Stimulated activated CD8-positive, alpha-beta memory T cell treated with anti-CD3 and anti-CD28 coated beads, Interleukin-12 subunit alpha, Interleukin-12 subunit beta, amount 100 ng/mL, for 1 hour (primary cell): ENCODE results near the gene CHCT1.

Source experiments
- DNase-seq: peaks from one replicate; pipeline ENCODE4 v3.0.0-alpha.2; 2020; ENCODE audit warnings: low read depth

The CHCT1 gene

GRCh38 chr17:60442271-60443173 lies 20.2 kb downstream of the CHCT1 start:
- no peak for DNase-seq

DNA sequence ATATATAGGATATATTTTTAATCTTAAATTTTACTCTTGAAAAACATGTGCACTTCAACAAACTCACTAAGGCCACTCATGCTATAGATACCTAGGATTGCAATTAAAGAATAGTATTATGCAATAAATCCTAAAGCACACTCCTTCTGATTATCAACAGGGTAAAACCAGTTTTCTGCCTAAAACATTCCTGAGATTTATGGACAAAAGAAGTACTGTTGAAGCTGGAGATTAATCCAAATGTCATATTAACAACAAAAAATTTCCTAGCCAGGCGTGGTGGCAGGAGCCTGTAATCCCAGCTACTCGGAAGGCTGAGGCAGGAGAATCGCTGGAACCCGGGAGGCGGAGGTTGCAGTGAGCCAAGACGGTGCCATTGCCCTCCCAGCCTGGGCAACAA lies 21.4 kb downstream of the CHCT1 start:
- DNase-seq, result no peak

DNA sequence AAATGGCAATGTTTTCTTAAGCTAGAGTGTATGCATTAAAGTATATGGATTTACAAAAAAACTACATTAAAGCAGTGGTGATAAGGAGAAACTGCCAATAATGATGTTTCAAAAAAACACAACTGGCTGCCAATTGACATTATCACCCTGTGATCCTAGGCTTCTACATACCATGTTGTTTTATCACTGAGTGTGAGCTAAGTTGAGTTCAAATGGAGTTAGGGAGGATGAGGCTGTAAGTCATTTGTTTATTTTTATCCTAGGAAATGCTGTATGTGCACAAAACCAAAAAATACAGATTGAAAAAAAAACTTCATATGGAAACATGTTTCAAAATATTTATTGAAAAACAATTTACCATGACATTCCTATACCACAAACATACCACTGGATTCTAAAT lies 22.9 kb downstream of the CHCT1 start:
- no peak for DNase-seq

DNA sequence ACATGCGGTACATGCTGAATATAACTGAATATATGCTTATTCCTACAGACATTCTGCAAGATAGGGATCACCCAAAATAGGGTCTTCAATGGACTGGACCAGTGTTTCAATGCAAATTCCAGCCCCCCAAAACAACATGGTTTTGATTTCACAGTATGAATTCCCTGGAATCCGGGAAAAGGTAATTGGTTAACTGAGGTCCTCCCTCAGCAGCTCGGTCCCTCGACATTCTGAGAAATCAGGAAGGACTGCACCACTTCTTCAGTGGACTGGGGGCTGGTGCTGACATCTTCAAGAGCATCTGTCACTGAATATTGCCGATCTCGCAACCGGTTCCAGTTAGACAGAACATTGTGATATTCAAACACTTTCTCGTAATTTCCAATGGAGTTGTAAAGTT lies 25.1 kb downstream of the CHCT1 start:
- DNase-seq, result no peak

- DNase-seq, result no peak
These were observed 28.8 kb downstream of the CHCT1 start for GRCh38 chr17:60451071-60451470.

GRCh38 chr17:60451965-60452364 lies 29.7 kb downstream of the CHCT1 start:
- no peak for DNase-seq

DNA sequence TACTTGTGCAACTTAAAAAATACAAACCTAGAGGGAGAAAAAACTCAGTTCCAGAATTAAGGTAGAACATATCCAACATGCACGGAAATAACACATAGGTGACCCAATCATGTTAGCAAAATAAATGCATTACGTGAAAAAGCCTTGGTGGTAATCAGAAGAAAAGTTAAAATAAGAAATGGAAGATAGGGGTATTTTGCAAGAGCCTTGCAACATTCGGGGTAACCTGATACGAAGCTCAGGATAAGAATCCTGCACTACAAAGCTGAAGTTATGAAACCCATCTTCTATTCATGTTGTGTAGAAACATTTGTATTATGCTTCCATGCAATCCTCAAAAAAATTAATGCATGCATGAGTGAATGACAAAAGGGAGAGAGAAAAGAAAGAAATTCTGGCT lies 33.1 kb downstream of the CHCT1 start:
- DNase-seq, result no peak

DNA sequence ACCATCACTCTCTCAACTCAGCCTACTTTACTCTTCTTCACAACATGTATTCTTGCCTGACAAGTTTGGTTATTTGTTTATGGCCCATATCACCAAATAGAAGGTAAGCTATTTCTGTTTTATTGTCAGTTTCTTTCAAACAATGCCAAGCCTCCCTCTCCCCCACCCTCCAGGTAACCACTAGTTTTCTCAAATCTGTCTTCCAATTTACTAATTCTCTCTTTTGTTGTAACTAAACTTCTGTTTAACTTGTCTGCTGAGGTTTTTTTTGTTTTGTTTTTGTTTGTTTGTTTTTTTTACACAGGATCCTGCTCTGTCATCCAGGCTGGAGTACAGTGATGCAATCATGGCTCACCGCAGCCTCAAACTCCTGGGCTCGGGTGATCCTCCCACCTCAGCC lies 34.9 kb downstream of the CHCT1 start:
- no peak for DNase-seq

DNA sequence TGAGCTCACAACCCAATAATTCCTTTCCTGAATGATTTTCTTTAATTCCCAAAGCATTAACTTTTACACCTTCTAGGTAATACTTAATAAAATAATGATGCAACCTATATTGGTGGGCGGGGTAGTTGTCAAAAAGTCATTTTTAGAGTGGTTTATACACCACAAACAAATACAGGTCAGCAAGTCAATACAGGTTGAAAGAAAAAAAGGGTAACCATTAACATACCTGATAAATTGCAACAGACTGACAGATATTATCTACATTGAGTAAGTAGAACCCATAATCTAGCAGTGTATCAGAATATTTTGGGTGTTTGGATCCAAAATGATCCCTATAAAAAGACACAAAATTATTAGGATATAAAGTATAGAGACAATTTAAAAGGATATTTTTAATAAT lies 39.3 kb downstream of the CHCT1 start:
- no peak for DNase-seq

DNA sequence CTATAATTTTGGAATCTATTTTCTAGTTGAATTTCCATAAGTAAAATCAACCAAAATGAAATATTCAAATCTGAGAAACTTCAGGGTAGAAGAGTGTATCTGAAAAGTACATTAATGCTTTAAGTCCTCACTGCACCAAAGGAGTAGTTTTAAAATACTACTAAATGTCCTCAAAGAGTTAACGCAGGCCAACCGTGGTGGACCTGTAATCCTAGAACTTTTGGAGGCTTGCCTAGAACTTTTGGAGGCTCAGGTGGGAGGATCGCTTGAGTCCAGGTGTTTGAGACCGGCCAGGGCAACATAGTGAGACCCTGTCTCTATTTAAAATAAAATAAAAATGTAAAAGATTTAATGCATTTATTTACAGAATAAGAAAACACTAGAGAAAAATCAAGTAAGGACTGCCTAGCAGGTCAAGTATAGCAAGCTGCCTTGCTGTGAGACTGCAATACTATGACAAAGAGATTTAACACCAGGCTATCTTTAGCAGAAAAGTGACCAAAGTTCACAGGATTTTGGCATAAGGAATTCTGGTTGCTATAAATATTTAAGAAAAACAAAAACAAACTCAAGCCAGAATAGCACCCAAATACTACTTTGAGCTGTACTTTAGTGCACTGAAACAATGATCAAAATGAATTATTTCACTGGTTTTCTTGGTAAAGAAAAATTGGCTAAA lies 41.0 kb downstream of the CHCT1 start:
- no peak for DNase-seq

- no peak for DNase-seq
These were observed 42.1 kb downstream of the CHCT1 start for GRCh38 chr17:60464343-60464742.

GRCh38 chr17:60468371-60468770 lies 46.1 kb downstream of the CHCT1 start:
- no peak for DNase-seq

DNA sequence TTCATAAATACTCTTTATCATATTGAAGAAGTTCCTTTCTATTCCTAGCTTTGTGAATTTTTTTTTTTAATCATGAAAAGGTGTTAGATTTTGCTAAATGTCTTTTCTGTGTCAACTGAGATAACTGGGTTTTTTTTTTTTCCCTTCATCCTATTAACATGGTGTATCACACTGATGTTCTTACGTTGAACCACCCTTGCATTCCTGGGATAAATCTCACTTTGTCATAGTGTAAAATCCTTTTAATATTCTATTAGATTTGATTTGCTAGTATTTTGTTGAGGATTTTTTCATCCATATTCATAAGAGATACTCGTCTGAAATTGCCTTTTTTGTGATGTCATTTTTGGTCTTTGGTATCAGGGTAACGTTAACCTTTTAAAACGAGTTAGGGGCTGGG lies 49.2 kb downstream of the CHCT1 start:
- no peak for DNase-seq

- no peak for DNase-seq
These were observed 50.2 kb downstream of the CHCT1 start for GRCh38 chr17:60472449-60472848.

DNA sequence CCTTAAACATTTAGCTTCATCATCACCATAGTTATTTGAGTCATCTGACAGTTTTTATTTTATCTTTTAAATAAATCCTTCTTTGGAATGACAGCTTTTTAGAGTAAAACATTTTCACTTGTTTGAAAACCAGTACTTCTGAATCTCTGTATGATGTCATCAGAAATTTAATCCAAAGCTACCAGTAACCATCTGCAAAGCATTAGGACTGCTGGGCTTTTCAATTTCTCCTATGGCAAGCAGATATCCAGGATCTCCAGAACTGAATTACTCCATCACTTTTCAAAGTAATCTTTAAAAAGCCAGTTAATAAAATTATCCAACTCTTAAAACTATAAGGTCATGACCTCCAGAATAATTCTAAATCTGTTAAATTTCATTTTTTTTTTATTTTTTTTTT lies 51.5 kb downstream of the CHCT1 start:
- no peak for DNase-seq
